Adrenal gland (tissue), 5 donors: Measurements from ENCODE around the gene COPB2.

ENCODE experiments used
- POLR2A ChIP-seq, 2 donors: fragments of 450-650 bp; IDR thresholded peaks; one replicate each; pipeline ENCODE4 v1.6.1; 2017; ENCODE audit warnings: antibody characterized with exemption in 2 of 2, mild to moderate bottlenecking in 2 of 2, moderate library complexity in 1 of 2
- TF ChIP-seq, protein P1 (sequence below), 6 experiments: fragments of 450-650 bp in 4 of 6; fragments of 200-600 bp in 2 of 6; sonication (generic) in 1 of 6; IDR thresholded peaks; 1 replicate in 5 of 6; 2 replicates in 1 of 6; pipeline versions ENCODE4 v1.5.1 to v1.8.0; 2016 to 2021; ENCODE audit warnings: antibody characterized with exemption in 6 of 6, mild to moderate bottlenecking in 2 of 6, moderate library complexity in 1 of 6
- donor health status: DM: no; HTN: no; CAD: no.

DNA sequence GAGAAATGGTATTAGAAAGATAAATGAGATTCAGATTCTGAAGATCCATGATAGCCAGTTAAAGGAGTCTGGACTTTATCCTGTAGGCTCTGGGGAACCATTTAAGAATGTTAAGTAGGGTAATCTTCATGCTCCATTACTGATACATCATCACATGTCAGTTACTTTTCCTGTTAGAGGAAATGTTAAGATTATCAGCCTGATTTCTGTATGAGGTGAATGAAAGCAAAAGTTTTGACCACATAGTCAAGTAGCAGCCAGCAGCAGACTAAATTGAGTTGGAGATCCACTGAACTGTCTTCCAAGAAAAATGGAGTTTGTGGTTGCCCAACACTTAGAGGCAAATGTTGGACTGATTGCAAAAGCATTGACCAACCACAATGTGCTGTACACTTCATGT, 4.7 kb upstream of the COPB2 start:
- TF ChIP-seq, protein P1, sequence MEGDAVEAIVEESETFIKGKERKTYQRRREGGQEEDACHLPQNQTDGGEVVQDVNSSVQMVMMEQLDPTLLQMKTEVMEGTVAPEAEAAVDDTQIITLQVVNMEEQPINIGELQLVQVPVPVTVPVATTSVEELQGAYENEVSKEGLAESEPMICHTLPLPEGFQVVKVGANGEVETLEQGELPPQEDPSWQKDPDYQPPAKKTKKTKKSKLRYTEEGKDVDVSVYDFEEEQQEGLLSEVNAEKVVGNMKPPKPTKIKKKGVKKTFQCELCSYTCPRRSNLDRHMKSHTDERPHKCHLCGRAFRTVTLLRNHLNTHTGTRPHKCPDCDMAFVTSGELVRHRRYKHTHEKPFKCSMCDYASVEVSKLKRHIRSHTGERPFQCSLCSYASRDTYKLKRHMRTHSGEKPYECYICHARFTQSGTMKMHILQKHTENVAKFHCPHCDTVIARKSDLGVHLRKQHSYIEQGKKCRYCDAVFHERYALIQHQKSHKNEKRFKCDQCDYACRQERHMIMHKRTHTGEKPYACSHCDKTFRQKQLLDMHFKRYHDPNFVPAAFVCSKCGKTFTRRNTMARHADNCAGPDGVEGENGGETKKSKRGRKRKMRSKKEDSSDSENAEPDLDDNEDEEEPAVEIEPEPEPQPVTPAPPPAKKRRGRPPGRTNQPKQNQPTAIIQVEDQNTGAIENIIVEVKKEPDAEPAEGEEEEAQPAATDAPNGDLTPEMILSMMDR (IDR thresholded peaks at IDR 0.05): no peak
- no peak for TF ChIP-seq POLR2A (IDR thresholded peaks at IDR 0.05)
